SH-SY5Y (cell line): ENCODE data around the gene ZBTB9.

ENCODE experiments used
- GATA2 ChIP-seq: IDR thresholded peaks from 2 replicates; pipeline ENCODE4 v1.6.1; 2011; ENCODE audit warnings: mild to moderate bottlenecking, low read depth, low read length
- GATA3 ChIP-seq: IDR thresholded peaks from 2 replicates; pipeline ENCODE4 v1.6.1; 2011; ENCODE audit warnings: low read depth, mild to moderate bottlenecking, low read length, moderate library complexity

- TF ChIP-seq GATA3 = no peak
- TF ChIP-seq GATA2 = no peak
Measured at GRCh38 chr6:33433001-33433543, 21.3 kb upstream of the ZBTB9 start.
